GM12872 (cell line): ENCODE measurements around the gene LRRK1.

Source experiments
- TF ChIP-seq, protein P1 (sequence below): IDR thresholded peaks from 3 replicates; pipeline ENCODE4 v1.5.1; 2011; ENCODE audit warnings: low read depth, mild to moderate bottlenecking, low read length, moderate library complexity; ENCODE audit not compliant: insufficient read depth

The LRRK1 gene

DNA sequence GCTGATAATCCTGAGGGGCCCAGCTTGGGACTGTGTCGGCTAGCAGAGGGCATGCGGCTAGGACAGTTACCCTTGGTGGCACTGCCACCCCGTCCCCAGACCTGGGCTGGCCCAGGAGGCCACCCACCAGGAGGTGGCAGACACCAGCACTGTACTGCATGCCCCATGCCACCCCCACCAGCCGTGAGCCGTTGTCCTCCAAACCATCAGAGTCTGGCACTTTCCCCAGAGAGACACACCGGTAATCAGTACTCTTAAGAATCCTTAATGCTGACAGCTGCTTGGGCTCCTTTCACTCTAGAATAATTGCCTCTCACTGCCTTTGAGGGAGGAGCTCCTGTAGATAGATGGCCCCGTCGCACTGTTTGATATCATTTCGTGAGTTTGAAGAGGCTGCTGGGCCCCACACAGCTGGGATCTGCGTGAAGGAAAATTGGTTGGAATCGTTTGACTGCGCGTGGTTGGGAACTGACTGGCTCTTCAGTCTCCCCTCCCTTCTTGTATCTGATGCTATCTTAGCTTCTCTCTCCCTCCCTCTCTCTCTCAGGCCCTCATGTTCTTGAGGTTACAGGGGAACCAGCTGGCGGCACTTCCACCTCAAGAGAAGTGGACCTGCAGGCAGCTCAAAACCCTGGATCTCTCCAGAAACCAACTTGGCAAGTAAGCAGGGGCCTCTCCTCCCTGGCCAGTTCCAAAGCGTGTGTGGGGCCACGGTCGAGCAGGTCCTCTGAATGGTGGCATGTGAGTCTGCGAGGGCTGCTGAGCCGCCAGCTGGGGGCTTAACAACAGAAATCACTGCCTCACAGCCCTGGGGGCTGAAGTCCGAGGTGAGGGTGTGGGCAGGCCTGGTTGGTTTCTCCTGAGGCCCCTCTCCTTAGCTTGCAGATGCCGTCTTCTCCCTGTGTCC lies 94.9 kb downstream of the LRRK1 start:
- TF ChIP-seq, protein P1, sequence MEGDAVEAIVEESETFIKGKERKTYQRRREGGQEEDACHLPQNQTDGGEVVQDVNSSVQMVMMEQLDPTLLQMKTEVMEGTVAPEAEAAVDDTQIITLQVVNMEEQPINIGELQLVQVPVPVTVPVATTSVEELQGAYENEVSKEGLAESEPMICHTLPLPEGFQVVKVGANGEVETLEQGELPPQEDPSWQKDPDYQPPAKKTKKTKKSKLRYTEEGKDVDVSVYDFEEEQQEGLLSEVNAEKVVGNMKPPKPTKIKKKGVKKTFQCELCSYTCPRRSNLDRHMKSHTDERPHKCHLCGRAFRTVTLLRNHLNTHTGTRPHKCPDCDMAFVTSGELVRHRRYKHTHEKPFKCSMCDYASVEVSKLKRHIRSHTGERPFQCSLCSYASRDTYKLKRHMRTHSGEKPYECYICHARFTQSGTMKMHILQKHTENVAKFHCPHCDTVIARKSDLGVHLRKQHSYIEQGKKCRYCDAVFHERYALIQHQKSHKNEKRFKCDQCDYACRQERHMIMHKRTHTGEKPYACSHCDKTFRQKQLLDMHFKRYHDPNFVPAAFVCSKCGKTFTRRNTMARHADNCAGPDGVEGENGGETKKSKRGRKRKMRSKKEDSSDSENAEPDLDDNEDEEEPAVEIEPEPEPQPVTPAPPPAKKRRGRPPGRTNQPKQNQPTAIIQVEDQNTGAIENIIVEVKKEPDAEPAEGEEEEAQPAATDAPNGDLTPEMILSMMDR, result no peak

DNA sequence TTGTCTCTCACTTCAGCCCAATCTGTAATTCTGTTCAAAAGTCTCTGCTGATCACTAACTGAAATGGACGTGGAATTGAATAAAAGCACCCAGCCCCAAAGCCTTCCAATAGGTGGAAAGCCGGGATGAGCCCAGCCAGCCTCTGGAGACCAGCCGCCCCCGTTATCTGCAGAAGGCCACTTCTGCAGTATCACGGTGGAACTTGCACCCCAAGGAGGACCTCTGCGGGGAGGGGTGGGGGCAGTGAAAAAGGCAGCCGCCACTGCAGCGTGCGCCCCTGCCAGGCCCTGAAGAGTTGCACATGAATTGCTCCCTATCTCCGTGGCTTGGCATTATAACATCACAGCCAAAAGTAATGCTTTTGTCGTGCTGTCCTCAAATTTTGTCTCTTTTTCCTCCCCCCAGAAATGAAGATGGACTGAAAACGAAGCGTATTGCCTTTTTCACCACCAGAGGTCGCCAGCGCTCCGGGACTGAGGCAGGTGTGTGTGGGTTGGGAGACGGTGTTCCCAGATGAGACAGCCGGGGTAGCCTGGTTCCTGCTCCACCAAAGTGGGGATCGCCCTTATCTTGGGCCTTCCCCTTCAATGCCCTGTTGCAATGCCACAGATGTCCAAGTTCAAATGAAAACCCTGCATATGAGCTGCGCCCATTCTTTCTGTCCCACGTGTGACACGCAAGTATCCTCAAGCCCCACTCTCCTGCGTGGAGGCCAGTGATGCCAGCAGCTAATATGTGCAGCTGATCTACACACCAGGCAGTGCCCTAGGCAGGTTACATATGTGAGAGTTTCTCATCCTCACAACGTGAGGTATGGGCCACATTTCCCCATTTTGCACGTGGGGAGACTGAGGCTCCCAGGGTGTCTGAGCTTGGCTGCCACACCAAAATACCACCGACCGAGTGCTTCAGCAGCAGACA lies 96.0 kb downstream of the LRRK1 start:
- TF ChIP-seq, protein P1, result peak; percentile 90

DNA sequence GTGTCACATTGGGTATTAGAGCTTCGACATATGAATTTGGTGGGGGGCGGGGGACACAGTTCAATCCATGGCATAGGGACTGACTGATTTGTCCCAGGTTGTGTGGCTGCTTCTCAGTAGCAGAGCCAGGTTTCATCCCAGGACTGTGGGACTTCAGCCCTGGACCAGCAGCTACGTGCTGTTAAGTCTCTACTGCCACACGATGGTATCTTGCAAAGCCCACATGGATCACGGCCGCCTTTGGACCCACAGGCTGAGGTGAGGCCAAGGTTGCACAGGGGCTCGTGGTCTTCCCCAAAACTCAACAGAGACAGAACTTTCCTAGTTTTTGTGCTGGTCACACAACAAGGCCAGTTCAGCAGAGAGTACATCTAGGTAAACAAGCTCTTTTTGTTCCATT lies 97.4 kb downstream of the LRRK1 start:
- TF ChIP-seq, protein P1, result no peak

DNA sequence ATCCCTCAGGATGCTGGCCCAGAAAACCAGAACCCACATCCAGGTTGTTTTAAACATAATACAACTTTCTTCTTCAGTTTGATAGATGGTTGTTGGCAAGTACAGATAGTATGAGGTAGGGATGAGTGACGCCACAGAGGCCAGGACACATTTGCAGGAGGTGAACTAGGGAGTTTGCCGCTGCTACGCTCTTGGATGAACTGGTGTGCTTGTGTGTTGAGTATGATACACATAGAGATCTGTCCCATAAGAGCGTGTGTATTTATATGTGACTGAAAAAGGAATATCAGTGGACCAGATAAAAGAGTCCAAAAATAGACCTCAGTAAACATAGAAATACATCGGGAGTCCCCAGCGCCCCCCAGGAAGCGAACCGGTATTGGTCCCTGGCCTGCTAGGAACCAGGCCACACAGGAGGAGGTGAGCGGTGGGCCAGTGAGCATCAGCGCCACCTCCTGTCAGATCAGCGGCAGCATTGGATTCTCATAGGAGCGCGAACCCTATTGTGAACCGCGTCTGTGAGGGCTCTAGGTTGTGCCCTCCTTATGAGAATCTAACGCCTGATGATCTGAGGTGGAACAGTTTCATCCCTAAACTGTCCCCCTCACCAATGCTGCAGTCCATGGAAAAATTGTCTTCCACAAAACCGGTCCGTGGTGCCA lies 98.1 kb downstream of the LRRK1 start:
- TF ChIP-seq, protein P1, result peak; percentile 13; the same call in 1 of the 3 replicates

DNA sequence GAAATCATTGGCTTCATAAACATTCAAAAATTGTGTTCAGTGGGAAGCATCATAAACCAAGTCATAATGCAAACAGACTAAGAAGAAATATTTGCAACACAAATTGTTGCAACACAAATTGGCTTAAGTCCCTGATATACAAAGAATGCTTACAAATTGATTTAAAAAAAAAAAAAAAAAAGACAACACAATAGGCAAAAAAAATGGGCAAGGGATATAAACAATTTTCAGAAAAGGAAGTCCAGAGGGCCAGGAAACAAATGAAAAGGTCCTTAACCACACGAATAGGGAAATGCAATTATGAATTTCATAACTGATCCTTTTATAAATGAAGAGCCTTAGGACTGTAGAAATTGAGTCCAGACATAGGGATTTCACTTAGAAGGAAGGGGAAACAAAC lies 98.9 kb downstream of the LRRK1 start:
- TF ChIP-seq, protein P1, result no peak

DNA sequence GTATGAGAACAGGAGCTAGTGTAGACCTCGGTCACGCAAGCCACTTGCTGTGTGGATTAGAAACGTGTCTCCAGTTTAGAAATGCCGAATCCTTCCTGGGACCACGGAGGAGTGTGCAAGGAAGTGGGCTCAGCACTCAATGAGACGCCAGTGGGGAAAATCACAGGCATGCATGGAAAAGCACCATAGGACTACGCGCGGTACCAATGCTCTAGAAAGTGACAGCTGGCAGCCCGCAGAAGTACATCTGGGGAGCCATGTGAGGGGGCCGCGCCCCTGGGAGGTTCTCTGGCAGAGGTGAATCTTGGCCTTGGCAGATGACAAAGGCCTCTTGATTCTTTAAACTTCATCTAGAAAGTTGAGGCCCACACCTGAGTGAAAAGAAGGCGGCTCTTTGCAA lies 99.3 kb downstream of the LRRK1 start:
- TF ChIP-seq, protein P1, result no peak

DNA sequence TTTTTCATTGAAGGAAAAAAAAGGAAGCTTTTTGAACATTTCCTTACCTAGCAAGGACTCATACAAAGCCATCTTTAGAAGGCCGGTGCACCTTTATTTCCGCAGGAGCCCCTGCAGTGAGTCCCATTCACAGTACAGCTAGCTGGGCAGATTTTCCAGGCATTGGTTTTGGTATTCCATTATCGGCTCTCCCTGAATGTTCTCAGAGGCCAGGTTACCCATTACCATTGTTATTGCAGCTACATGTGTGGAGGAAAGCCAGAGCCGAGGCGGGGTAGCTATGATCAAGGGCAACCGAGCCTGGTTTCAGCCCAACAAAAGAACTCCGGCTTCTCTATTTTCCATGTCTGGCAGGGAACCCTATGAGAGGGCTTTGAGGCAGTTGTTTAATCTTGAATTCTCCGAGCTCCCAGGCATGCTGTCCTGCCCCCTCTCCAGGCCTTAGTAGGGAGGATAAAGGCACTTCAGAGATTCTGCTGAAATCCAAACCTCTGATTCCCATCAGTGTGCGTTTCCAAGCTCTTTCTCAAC lies 100.3 kb downstream of the LRRK1 start:
- TF ChIP-seq, protein P1, result no peak
